ENCODE results near the gene PRKN. TPM values are rescaled to one million over a fixed set of nuclear protein-coding genes. Genes with fewer than 3 reads are reported as not detected.

The PRKN gene
- total RNA-seq, 2 donors from 2014 or later: 10.7 to 21.2 TPM

DNA sequence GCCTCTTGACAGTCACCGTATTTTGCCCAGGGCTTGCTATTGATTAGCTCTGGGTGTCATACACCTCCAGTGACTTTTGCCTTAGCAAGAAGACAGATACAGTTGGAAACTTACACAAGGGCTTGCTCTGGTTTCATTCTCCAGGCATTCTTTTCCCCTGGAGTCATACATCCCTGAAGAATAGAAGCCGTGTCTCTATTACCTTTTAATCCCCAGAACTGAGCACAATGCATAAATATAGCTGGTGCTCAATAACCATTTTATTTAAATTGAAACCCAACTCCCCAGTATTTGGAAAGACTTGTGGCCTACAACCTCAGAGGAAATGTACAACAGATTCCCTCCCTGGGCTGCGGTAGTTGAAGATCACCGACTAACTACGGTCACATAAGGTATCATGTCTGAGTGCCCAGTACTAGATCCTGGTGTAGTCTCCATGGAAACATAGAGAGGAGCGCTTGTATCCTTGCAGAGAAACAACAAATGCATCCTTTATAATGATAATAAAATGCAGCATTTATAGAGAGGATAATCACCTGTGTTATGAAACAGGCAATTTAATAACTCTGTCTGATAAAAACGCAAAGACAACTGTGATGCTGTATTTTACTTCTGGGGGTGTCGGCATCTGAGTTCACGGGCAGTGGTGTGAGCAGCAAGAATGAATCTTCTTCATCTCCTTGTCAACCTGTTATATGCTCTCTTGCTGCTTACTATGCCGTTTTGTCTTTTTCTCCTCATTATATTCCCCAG is 1052.5 kb downstream of the PRKN start:
- intact Hi-C loops (cut with DNase I): no loop called here
- Histone ChIP-seq H3K27me3 (replicated peaks; ENCODE audit: insufficient read depth) (no peaks in the 10 kb centered on the region), H3K4me3 (no peak overlapping the region), H3K9me3 (no peaks in the 10 kb centered on the region), H3K36me3 (no peaks in the 10 kb centered on the region), H3K4me1 (replicated peaks) (no peaks in the 10 kb centered on the region), H3K27ac (no peak overlapping the region)
- 93% methylated on average over 10 of the region's 10 CpGs for WGBS
- no peak for DNase-seq (ENCODE audit: low spot score)
- TF ChIP-seq POLR2AphosphoS5 (IDR thresholded peaks at IDR 0.05): no peak
- no peak for TF ChIP-seq POLR2A (IDR thresholded peaks at IDR 0.05)
- TF ChIP-seq, protein P1, sequence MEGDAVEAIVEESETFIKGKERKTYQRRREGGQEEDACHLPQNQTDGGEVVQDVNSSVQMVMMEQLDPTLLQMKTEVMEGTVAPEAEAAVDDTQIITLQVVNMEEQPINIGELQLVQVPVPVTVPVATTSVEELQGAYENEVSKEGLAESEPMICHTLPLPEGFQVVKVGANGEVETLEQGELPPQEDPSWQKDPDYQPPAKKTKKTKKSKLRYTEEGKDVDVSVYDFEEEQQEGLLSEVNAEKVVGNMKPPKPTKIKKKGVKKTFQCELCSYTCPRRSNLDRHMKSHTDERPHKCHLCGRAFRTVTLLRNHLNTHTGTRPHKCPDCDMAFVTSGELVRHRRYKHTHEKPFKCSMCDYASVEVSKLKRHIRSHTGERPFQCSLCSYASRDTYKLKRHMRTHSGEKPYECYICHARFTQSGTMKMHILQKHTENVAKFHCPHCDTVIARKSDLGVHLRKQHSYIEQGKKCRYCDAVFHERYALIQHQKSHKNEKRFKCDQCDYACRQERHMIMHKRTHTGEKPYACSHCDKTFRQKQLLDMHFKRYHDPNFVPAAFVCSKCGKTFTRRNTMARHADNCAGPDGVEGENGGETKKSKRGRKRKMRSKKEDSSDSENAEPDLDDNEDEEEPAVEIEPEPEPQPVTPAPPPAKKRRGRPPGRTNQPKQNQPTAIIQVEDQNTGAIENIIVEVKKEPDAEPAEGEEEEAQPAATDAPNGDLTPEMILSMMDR (IDR thresholded peaks at IDR 0.05): no peak

DNA sequence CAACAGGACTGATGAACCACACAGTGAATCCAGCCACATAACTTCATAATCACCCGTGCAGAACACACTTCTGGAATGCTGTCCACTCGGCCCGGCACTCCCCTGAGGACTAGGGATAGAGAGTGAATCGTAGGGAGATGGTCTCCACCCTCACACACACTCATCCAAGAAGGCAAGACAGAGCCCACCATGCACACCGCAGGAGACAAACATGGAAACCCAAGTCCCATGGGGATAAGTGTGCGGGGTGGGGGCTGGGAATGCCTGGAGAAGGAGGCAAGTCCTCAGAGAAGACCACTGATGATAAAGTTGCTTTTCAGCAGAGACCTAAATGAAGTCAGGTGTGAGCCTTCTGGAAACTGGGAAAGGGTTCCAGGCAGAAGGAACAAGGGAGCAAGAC is 1054.5 kb downstream of the PRKN start:
- WGBS: 96% methylated on average over 6 of the region's 6 CpGs
- no peaks in the 10 kb centered on the region for H3K9me3 ChIP-seq
- DNase-seq (ENCODE audit: low spot score): no peak
- H3K4me3 ChIP-seq: no peak overlapping the region
- H3K27me3 ChIP-seq (replicated peaks; ENCODE audit: insufficient read depth): no peaks in the 10 kb centered on the region
- TF ChIP-seq POLR2A (IDR thresholded peaks at IDR 0.05): no peak
- TF ChIP-seq POLR2AphosphoS5 (IDR thresholded peaks at IDR 0.05): no peak
- TF ChIP-seq, protein P1 (IDR thresholded peaks at IDR 0.05): no peak
- H3K27ac ChIP-seq: no peak overlapping the region
- no peaks in the 10 kb centered on the region for H3K4me1 ChIP-seq (replicated peaks)
- H3K36me3 ChIP-seq: no peaks in the 10 kb centered on the region
- intact Hi-C loops (cut with DNase I): no loop called here

DNA sequence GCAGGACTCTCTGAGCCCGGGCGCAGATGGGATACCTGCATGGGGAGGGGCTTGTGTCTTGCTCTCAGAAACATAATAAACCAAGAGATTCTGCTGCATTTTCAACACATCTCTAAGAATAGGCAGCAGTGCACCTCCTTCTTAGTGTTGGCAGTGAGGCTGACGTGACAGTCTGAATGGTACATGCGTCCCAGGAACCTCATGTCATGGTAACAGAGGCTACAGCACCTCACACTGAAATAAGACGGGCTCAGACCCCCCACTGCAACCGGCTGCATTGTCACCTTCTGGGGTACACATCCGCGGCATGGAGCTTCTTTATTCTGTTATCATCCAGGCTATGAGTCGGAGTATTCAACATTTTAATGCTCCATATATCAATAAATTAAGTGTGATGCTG is 1056.4 kb downstream of the PRKN start:
- Histone ChIP-seq H3K9me3 (no peaks in the 10 kb centered on the region), H3K27me3 (replicated peaks; ENCODE audit: insufficient read depth) (no peaks in the 10 kb centered on the region), H3K4me3 (no peak overlapping the region), H3K4me1 (replicated peaks) (no peaks in the 10 kb centered on the region), H3K36me3 (no peaks in the 10 kb centered on the region), H3K27ac (no peak overlapping the region)
- intact Hi-C loops (cut with DNase I): no loop called here
- 91% methylated on average over 9 of the region's 9 CpGs for WGBS
- no peak for TF ChIP-seq POLR2AphosphoS5 (IDR thresholded peaks at IDR 0.05)
- TF ChIP-seq POLR2A (IDR thresholded peaks at IDR 0.05): no peak
- no peak for DNase-seq (ENCODE audit: low spot score)

DNA sequence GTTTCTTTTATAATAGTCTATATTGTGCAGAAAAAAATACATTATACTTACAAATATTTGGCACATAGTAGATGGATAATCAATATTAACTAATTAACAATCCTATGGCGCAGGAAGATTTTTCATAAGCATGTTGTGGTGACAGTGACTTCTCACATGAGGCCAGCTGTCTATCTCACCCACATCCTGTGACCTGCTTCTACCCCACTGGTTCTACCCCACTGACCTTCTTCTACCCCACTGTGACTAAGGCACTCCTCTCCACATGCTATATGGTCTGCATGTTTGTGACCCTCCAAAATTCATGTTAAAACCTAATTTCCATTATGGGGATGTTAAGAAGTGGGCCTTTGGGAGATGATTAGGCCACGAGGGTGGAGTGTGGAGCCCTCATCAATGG is 1058.9 kb downstream of the PRKN start:
- Histone ChIP-seq H3K4me1 (replicated peaks) (no peaks in the 10 kb centered on the region), H3K27me3 (replicated peaks; ENCODE audit: insufficient read depth) (no peaks in the 10 kb centered on the region), H3K27ac (no peak overlapping the region), H3K36me3 (no peaks in the 10 kb centered on the region), H3K4me3 (no peak overlapping the region), H3K9me3 (no peaks in the 10 kb centered on the region)
- TF ChIP-seq POLR2A (IDR thresholded peaks at IDR 0.05) (no peak), POLR2AphosphoS5 (IDR thresholded peaks at IDR 0.05) (no peak)
- TF ChIP-seq, protein P1 (IDR thresholded peaks at IDR 0.05): no peak
- intact Hi-C loops (cut with DNase I): no loop called here
- no peak for DNase-seq (ENCODE audit: low spot score)
- WGBS: 89% methylated on average over 2 of the region's 2 CpGs

DNA sequence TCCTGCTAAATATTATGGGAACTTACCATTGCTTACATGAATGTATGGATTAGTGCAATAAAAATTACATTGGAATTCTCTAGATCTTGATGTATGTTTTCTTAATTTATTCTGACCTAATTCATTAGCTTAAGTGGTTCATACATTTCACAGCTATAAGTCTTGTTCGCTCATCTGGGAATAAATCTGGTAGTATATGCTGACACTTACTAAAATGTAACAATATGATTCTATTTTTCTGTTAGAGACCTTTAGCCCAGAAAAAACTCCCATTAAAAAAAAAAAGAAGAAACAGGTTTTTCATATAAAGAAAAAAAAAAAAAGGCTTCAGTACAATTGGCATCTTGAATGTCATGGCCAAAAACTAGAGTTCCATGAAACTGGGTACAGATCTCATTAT is 1059.6 kb downstream of the PRKN start:
- intact Hi-C loops (cut with DNase I): no loop called here
- no peak for DNase-seq (ENCODE audit: low spot score)
- Histone ChIP-seq H3K27me3 (replicated peaks; ENCODE audit: insufficient read depth) (no peaks in the 10 kb centered on the region), H3K9me3 (no peaks in the 10 kb centered on the region), H3K27ac (no peak overlapping the region), H3K36me3 (no peaks in the 10 kb centered on the region), H3K4me1 (replicated peaks) (no peaks in the 10 kb centered on the region), H3K4me3 (no peak overlapping the region)
- TF ChIP-seq, protein P1 (IDR thresholded peaks at IDR 0.05): no peak
- no peak for TF ChIP-seq POLR2AphosphoS5 (IDR thresholded peaks at IDR 0.05)
- no peak for TF ChIP-seq POLR2A (IDR thresholded peaks at IDR 0.05)
- 96% methylated on average over 1 of the region's 1 CpG for WGBS
